ENCODE measurements around the gene CASS4. TPM values are rescaled to one million over a fixed set of nuclear protein-coding genes. Genes with fewer than 3 reads are reported as not detected.

The CASS4 gene
- total RNA-seq, 1 experiment from 2014 or later, result 2.5 TPM

GRCh38 chr20:56504373-56505005 lies 92.4 kb downstream of the CASS4 start:
- DNase-seq (ENCODE audit: low read depth), result no peak

DNA sequence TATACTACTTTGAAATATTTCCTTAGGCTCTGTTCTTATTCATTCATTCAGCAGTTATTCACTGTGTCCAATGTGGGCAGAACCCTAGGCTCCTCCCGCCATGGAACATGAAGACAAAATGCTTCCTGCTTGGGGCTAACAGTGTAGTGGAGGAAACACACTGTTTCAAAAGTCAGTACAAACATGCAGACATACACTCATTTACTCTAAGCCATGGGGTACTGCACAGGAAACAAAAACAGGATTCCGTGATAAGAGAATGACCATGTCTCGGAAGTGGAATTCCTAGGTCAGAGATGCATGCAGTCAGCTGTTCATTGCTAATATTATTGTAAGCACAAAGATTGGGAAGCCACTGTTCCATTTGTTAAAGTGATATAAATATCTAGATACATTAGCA lies 94.0 kb downstream of the CASS4 start:
- no peak for DNase-seq (ENCODE audit: low read depth)

Other genes with a start within 250 kb of the CASS4 start
- not detected in 2 replicates for gene MC3R, start 163.5 kb upstream of the CASS4 start, total RNA-seq (2014; rRNA removed; shearing (Covaris generic))
- gene FAM210B, start 53.3 kb upstream of the CASS4 start, total RNA-seq (2014; rRNA removed; shearing (Covaris generic)), result 47.8 and 48.4 TPM in 2 replicates
- gene AURKA, start 20.0 kb upstream of the CASS4 start, total RNA-seq (2014; rRNA removed; shearing (Covaris generic)), result 216 and 231 TPM in 2 replicates
- 92.9 and 123 TPM in 2 replicates for gene CSTF1, start 19.6 kb upstream of the CASS4 start, total RNA-seq (2014; rRNA removed; shearing (Covaris generic))
- 142 and 177 TPM in 2 replicates for gene RTF2, start 56.4 kb downstream of the CASS4 start, total RNA-seq (2014; rRNA removed; shearing (Covaris generic))
- 0.12 TPM in 1 of 2 replicates, not detected in the other for gene FAM209A, start 112.5 kb downstream of the CASS4 start, total RNA-seq (2014; rRNA removed; shearing (Covaris generic))
- not detected in 2 replicates for gene FAM209B, start 121.0 kb downstream of the CASS4 start, total RNA-seq (2014; rRNA removed; shearing (Covaris generic))
- 104 and 106 TPM in 2 replicates for gene TFAP2C, start 217.0 kb downstream of the CASS4 start, total RNA-seq (2014; rRNA removed; shearing (Covaris generic))